HEK293 (cell line): ENCODE results near the gene PSMC1.

Experiments used
- CTCF ChIA-PET: fragments of 350-600 bp; formaldehyde crosslinking; extraction: SDS; loops from one replicate; lab custom pipeline; 2021; ENCODE audit warnings: antibody characterized with exemption; lab: Yijun Ruan, JAX
- POLR2A ChIA-PET: fragments of 300-600 bp; formaldehyde crosslinking; extraction: SDS; loops from one replicate; lab custom pipeline; 2020; ENCODE audit warnings: antibody characterized with exemption, inconsistent platforms; lab: Yijun Ruan, JAX
- H3K27ac ChIP-seq: fragments of 200-500 bp; sonication (Bioruptor generic); 2 replicates; pipeline ENCODE4 v1.5.1; 2014; ENCODE audit warnings: low read depth, low read length, control low read depth, inconsistent platforms; ENCODE audit errors: extremely low read depth
- H3K36me3 ChIP-seq, 2 experiments: fragments of 200-500 bp in 1 of 2; sonication (Bioruptor generic) in 1 of 2; 1 replicate in 1 of 2; 2 replicates in 1 of 2; pipeline ENCODE4 v1.5.1; 2014 to 2017; ENCODE audit warnings: inconsistent platforms in 2 of 2, low read length in 2 of 2; ENCODE audit not compliant: control insufficient read depth in 2 of 2, insufficient read depth in 1 of 2
- H3K4me1 ChIP-seq: fragments of 200-500 bp; sonication (Bioruptor generic); 2 replicates; pipeline ENCODE4 v1.5.1; 2014; ENCODE audit warnings: mild to moderate bottlenecking, low read length, inconsistent platforms; ENCODE audit not compliant: control insufficient read depth, insufficient read depth
- H3K4me3 ChIP-seq: 2 replicates; pipeline ENCODE4 v1.5.1; 2011; ENCODE audit warnings: low read depth, mild to moderate bottlenecking, control low read depth, low read length, moderate library complexity
- H3K9me3 ChIP-seq: fragments of 200-500 bp; sonication (Bioruptor generic); 2 replicates; pipeline ENCODE4 v1.5.1; 2014; ENCODE audit warnings: low read depth, low read length, inconsistent platforms; ENCODE audit not compliant: control insufficient read depth, insufficient read depth
- KLF9 ChIP-seq: fragments of 450-650 bp; formaldehyde crosslinking; IDR thresholded peaks from 2 replicates; pipeline ENCODE4 v1.5.1; 2016; ENCODE audit warnings: missing biosample characterization, missing genetic modification characterization, low read depth
- SCRT2 ChIP-seq: fragments of 450-650 bp; formaldehyde crosslinking; IDR thresholded peaks from 2 replicates; pipeline ENCODE4 v1.5.1; 2016; ENCODE audit warnings: missing biosample characterization, missing genetic modification characterization
- ZFHX2 ChIP-seq: fragments of 450-650 bp; formaldehyde crosslinking; conservative IDR thresholded peaks from 2 replicates; pipeline ENCODE4 v1.5.1; 2016; ENCODE audit warnings: missing biosample characterization, missing genetic modification characterization
- ZIC2 ChIP-seq: fragments of 450-650 bp; formaldehyde crosslinking; IDR thresholded peaks from 2 replicates; pipeline ENCODE4 v1.5.1; 2016; ENCODE audit warnings: missing biosample characterization, missing genetic modification characterization
- ZNF324 ChIP-seq: fragments of 450-650 bp; formaldehyde crosslinking; IDR thresholded peaks from 2 replicates; pipeline ENCODE4 v1.5.1; 2016; ENCODE audit warnings: missing biosample characterization, missing genetic modification characterization
- ZNF449 ChIP-seq: fragments of 450-650 bp; formaldehyde crosslinking; IDR thresholded peaks from 2 replicates; pipeline ENCODE4 v1.5.1; 2017; ENCODE audit warnings: missing biosample characterization, mild to moderate bottlenecking, missing genetic modification characterization, moderate library complexity
- ZNF48 ChIP-seq: fragments of 450-650 bp; formaldehyde crosslinking; IDR thresholded peaks from 2 replicates; pipeline ENCODE4 v1.5.1; 2016; ENCODE audit warnings: missing biosample characterization, missing genetic modification characterization
- ZNF544 ChIP-seq: fragments of 450-650 bp; formaldehyde crosslinking; IDR thresholded peaks from 2 replicates; pipeline ENCODE4 v1.5.0; 2017; ENCODE audit warnings: missing biosample characterization, missing genetic modification characterization
- ZNF600 ChIP-seq: fragments of 450-650 bp; formaldehyde crosslinking; IDR thresholded peaks from 2 replicates; pipeline ENCODE4 v1.5.1; 2016; ENCODE audit warnings: missing biosample characterization, missing genetic modification characterization

The PSMC1 gene

GRCh38 chr14:90275458-90275814 lies 19.1 kb downstream of the PSMC1 start:
- CTCF ChIA-PET = interaction anchor here (0.6 kb wide), 1 partner anchor 33 kb away, joined by 5 read pairs; no protein-coding TSS in a partner anchor
- POLR2A ChIA-PET = interaction anchor here (1.1 kb wide), 1 partner anchor 11 kb away, joined by 3 read pairs; no protein-coding TSS in a partner anchor
- no peak for TF ChIP-seq ZNF48
- 0 out of 2 replicates have a peak, but pooled peaks have one; percentile 4 for TF ChIP-seq ZFHX2 (tag by site-specific recombination)
- H3K36me3 ChIP-seq = peaks cover 16 to 88% of the 10 kb centered on the region in 2 experiments
- H3K4me1 ChIP-seq = no peaks in the 10 kb centered on the region
- H3K9me3 ChIP-seq = no peaks in the 10 kb centered on the region
- H3K4me3 ChIP-seq = no peak overlapping the region
- H3K27ac ChIP-seq = no peak overlapping the region

GRCh38 chr14:90275820-90276219 lies 19.5 kb downstream of the PSMC1 start:
- no peak overlapping the region for H3K4me3 ChIP-seq
- no peak overlapping the region for H3K27ac ChIP-seq
- ChIA-PET CTCF (interaction anchor here (0.6 kb wide), 1 partner anchor 337 kb away, joined by 7 read pairs; no protein-coding TSS in a partner anchor), POLR2A (no interaction called here)
- TF ChIP-seq ZIC2 (tag by site-specific recombination) (peak; percentile 89), ZFHX2 (tag by site-specific recombination) (no peak), ZNF449 (no peak)
- H3K36me3 ChIP-seq = peaks cover 14 to 88% of the 10 kb centered on the region in 2 experiments
- H3K9me3 ChIP-seq = no peaks in the 10 kb centered on the region
- no peaks in the 10 kb centered on the region for H3K4me1 ChIP-seq

GRCh38 chr14:90276646-90277367 lies 20.5 kb downstream of the PSMC1 start:
- peaks cover 7 to 88% of the 10 kb centered on the region in 2 experiments for H3K36me3 ChIP-seq
- no peak for TF ChIP-seq ZNF544 (tag by site-specific recombination)
- TF ChIP-seq KLF9 (tag by site-specific recombination) = 0 out of 2 replicates have a peak, but pooled peaks have one; percentile 7
- peak; percentile 62; the same call in 1 of the 2 replicates for TF ChIP-seq SCRT2 (tag by site-specific recombination)
- H3K9me3 ChIP-seq = no peaks in the 10 kb centered on the region
- H3K4me1 ChIP-seq = no peaks in the 10 kb centered on the region
- no peak overlapping the region for H3K27ac ChIP-seq
- POLR2A ChIA-PET = interaction anchor here (0.6 kb wide), 1 partner anchor 106 kb away, joined by 3 read pairs; no protein-coding TSS in a partner anchor
- CTCF ChIA-PET = interaction anchor here (0.6 kb wide), 1 partner anchor 530 kb away, joined by 3 read pairs; no protein-coding TSS in a partner anchor
- H3K4me3 ChIP-seq = no peak overlapping the region

GRCh38 chr14:90277581-90278198 lies 21.3 kb downstream of the PSMC1 start:
- no peaks in the 10 kb centered on the region for H3K4me1 ChIP-seq
- peaks cover 9 to 83% of the 10 kb centered on the region in 2 experiments for H3K36me3 ChIP-seq
- H3K9me3 ChIP-seq = no peaks in the 10 kb centered on the region
- TF ChIP-seq ZNF324 (tag by site-specific recombination) = no peak
- no peak for TF ChIP-seq ZNF600
- no peak overlapping the region for H3K4me3 ChIP-seq
- POLR2A ChIA-PET = no interaction called here
- no peak overlapping the region for H3K27ac ChIP-seq
- CTCF ChIA-PET = no interaction called here
